B cell (primary cell): Measurements from ENCODE around the gene CWC27. TPM values are rescaled to one million over a fixed set of nuclear protein-coding genes. Genes with fewer than 3 reads are reported as not detected.
"Not testable (repeated sequence)": the region's sequence is repeated elsewhere in the genome, so short reads cannot be mapped to it uniquely, and the experiment has no call there.

Experiments
- ATAC-seq: fragments of 200-7000 bp; cut with Tn5 transposase; one replicate; pipeline ENCODE4 v1.10.0; 2021; ENCODE audit warnings: low read depth, mild to moderate bottlenecking, moderate number of reproducible peaks, moderate library complexity
- CTCF ChIA-PET: fragments of 350-600 bp; sonication (Branson Sonifier 250); formaldehyde crosslinking; loops from one replicate; lab custom pipeline; 2021; ENCODE audit warnings: antibody characterized with exemption, inconsistent platforms; lab: Charles Lee
- POLR2A ChIA-PET: fragments of 350-600 bp; sonication (Branson Sonifier 250); formaldehyde crosslinking; loops from one replicate; lab custom pipeline; 2021; ENCODE audit warnings: antibody characterized with exemption; lab: Charles Lee
- DNase-seq: peaks from one replicate; pipeline ENCODE4 v3.0.0; 2013
- H2AFZ ChIP-seq: 2 replicates; pipeline ENCODE4 v1.6.1; 2012; ENCODE audit warnings: mild to moderate bottlenecking, low read depth, low read length; ENCODE audit not compliant: insufficient read depth, poor library complexity, severe bottlenecking
- H3K27ac ChIP-seq, 2 donors: 1 replicate in 1 of 2; 2 replicates in 1 of 2; pipeline ENCODE4 v1.5.1; 2012 to 2013; ENCODE audit warnings: low read length in 2 of 2, mild to moderate bottlenecking in 2 of 2, moderate library complexity in 1 of 2
- H3K27me3 ChIP-seq, 4 experiments: fragments of 200-600 bp in 1 of 4; sonication (generic) in 1 of 4; replicated peaks in 1 of 4; 1 replicate in 2 of 4; 2 replicates in 2 of 4; pipeline versions ENCODE4 v1.6.1 to v1.7.0; 2013 to 2016; ENCODE audit warnings: low read length in 3 of 4, mild to moderate bottlenecking in 2 of 4, mixed read lengths in 1 of 4, moderate library complexity in 1 of 4; ENCODE audit not compliant: insufficient read depth in 4 of 4, control insufficient read depth in 3 of 4; ENCODE audit errors: control extremely low read depth in 1 of 4
- H3K36me3 ChIP-seq, 2 experiments: replicated peaks in 1 of 2; 1 replicate in 1 of 2; 2 replicates in 1 of 2; pipeline versions ENCODE4 v1.6.1 to v1.7.1; 2013; ENCODE audit warnings: low read length in 1 of 2; ENCODE audit not compliant: insufficient read depth in 2 of 2, control insufficient read depth in 1 of 2; ENCODE audit errors: control extremely low read depth in 1 of 2, extremely low read depth in 1 of 2
- H3K4me1 ChIP-seq, 2 donors: fragments of 200-600 bp in 1 of 2; sonication (generic) in 1 of 2; 1 replicate in 1 of 2; 2 replicates in 1 of 2; pipeline versions ENCODE4 v1.5.1 to v1.6.1; 2013 to 2017; ENCODE audit warnings: low read length in 2 of 2; ENCODE audit not compliant: control insufficient read depth in 2 of 2, insufficient read depth in 2 of 2
- H3K4me2 ChIP-seq: replicated peaks from 2 replicates; pipeline ENCODE3; 2012; ENCODE audit warnings: mild to moderate bottlenecking, low read depth, low read length; ENCODE audit not compliant: poor library complexity, severe bottlenecking
- H3K4me3 ChIP-seq, 5 experiments: fragments of 200-600 bp in 1 of 5; sonication (generic) in 1 of 5; 1 replicate in 3 of 5; 2 replicates in 2 of 5; pipeline versions ENCODE4 v1.5.1 to v1.7.0; 2011 to 2016; ENCODE audit warnings: low read length in 4 of 5, mild to moderate bottlenecking in 4 of 5, low read depth in 2 of 5, control low read depth in 1 of 5, moderate library complexity in 1 of 5; ENCODE audit not compliant: insufficient read depth in 1 of 5; ENCODE audit errors: control extremely low read depth in 1 of 5, extremely low read depth in 1 of 5
- H3K79me2 ChIP-seq: fragments of 200-600 bp; sonication (generic); one replicate; pipeline ENCODE4 v1.6.0; 2016; ENCODE audit warnings: low read length; ENCODE audit not compliant: control insufficient read depth, insufficient read depth
- H3K9ac ChIP-seq: fragments of 200-600 bp; sonication (generic); 2 replicates; pipeline ENCODE4 v1.6.1; 2017; ENCODE audit warnings: mild to moderate bottlenecking, low read length, moderate library complexity
- H3K9me3 ChIP-seq, 3 donors: one replicate each; pipeline versions ENCODE4 v1.6.1 to v1.7.1; 2013; ENCODE audit warnings: low read length in 2 of 3; ENCODE audit not compliant: control insufficient read depth in 2 of 3, insufficient read depth in 1 of 3; ENCODE audit errors: control extremely low read depth in 1 of 3
- H4K20me1 ChIP-seq: 2 replicates; pipeline ENCODE4 v1.6.0; 2012; ENCODE audit warnings: mild to moderate bottlenecking, low read length; ENCODE audit not compliant: insufficient read depth, control insufficient read depth, poor library complexity, severe bottlenecking
- H3K27ac Mint-ChIP-seq: one replicate; pipeline ENCODE4 v1.8.0; 2021; ENCODE audit warnings: mixed read lengths
- H3K27me3 Mint-ChIP-seq: one replicate; pipeline ENCODE4 v1.8.0; 2021; ENCODE audit warnings: mixed read lengths
- H3K4me1 Mint-ChIP-seq: one replicate; pipeline ENCODE4 v1.8.0; 2021; ENCODE audit warnings: mixed read lengths
- H3K4me3 Mint-ChIP-seq: one replicate; pipeline ENCODE4 v1.8.0; 2021; ENCODE audit warnings: mixed read lengths
- H3K9me3 Mint-ChIP-seq: one replicate; pipeline ENCODE4 v1.8.0; 2022; ENCODE audit warnings: mixed read lengths; ENCODE audit not compliant: insufficient read depth
- CTCF ChIP-seq: fragments of 200-600 bp; IDR thresholded peaks from one replicate; pipeline ENCODE4 v1.8.0; 2022; ENCODE audit warnings: antibody characterized with exemption, mild to moderate bottlenecking
- EZH2 ChIP-seq: IDR thresholded peaks from 2 replicates; pipeline ENCODE4 v1.6.1; 2012; ENCODE audit warnings: borderline replicate concordance, low read depth, mild to moderate bottlenecking, moderate library complexity, low read length; ENCODE audit not compliant: insufficient read depth, poor library complexity, severe bottlenecking
- WGBS: methylation state at CpG from one replicate; pipeline ENCODE4 v1.1.5; 2013; ENCODE audit warnings: missing lambda C conversion rate; ENCODE audit not compliant: insufficient coverage; 5-methylcytosine and 5-hydroxymethylcytosine counted together
- intact Hi-C: fragments of 100-400 bp; cut with micrococcal nuclease; formaldehyde crosslinking; loops from one replicate; pipeline ENCODE4 v1.10.0; 2022
- polyA plus RNA-seq: library from polyadenylated mRNA; depleted of rRNA; stranded (reverse); fragments of >200 nt; gene quantifications from 2 replicates; pipeline ENCODE4 v1.2.3, GENCODE V29; 2012
- total RNA-seq, 2 donors: library from RNA; stranded (reverse); fragments of 120-200 nt in 1 of 2; gene quantifications; 1 replicate in 1 of 2; 2 replicates in 1 of 2; pipeline versions ENCODE4 v1.2.3 to v1.2.4, GENCODE V29; 2013 to 2022

The CWC27 gene
- total and polyA plus RNA-seq, 2 donors (not counting 1 experiment from before 2014, with no cell fraction given) = 6.6 to 30.5 TPM

- Histone ChIP-seq H3K36me3 (no peaks in the 10 kb centered on the region), H3K27ac (no peak overlapping the region), H4K20me1 (no peaks in the 10 kb centered on the region), H3K9me3 (no peaks in the 10 kb centered on the region), H3K27me3 (no peaks in the 10 kb centered on the region), H2AFZ (no peak overlapping the region), H3K9ac (no peak overlapping the region), H3K4me3 (no peak overlapping the region), H3K4me2 (no peak overlapping the region), H3K4me1 (no peaks in the 10 kb centered on the region), H3K79me2 (no peaks in the 10 kb centered on the region)
- Mint-ChIP-seq H3K27me3 (no peaks in the 10 kb centered on the region), H3K9me3 (peaks cover 8% of the 10 kb centered on the region), H3K4me3 (no peak overlapping the region), H3K4me1 (no peaks in the 10 kb centered on the region), H3K27ac (no peak overlapping the region)
- DNase-seq (no peak), ATAC-seq (no peak)
- intact Hi-C loops = no loop called here
- TF ChIP-seq EZH2 (no peak), CTCF (no peak)
- ChIA-PET POLR2A (no interaction called here), CTCF (no interaction called here)
- 100% methylated on average over 1 of the region's 2 CpGs for WGBS
Observed at GRCh38 chr5:64930672-64931318, 162.1 kb downstream of the CWC27 start.

GRCh38 chr5:64939422-64939771 lies 170.7 kb downstream of the CWC27 start:
- H3K27ac Mint-ChIP-seq, H4K20me1 ChIP-seq, H3K9me3 ChIP-seq, H3K36me3 ChIP-seq, POLR2A ChIA-PET, H3K4me2 ChIP-seq, H3K4me1 Mint-ChIP-seq, H3K4me3 Mint-ChIP-seq, H3K79me2 ChIP-seq, H3K4me3 ChIP-seq, CTCF ChIA-PET, ATAC-seq, H3K9ac ChIP-seq, H3K4me1 ChIP-seq, DNase-seq, H2AFZ ChIP-seq, H3K27me3 ChIP-seq, H3K27ac ChIP-seq, intact Hi-C loops, H3K27me3 Mint-ChIP-seq: not testable (repeated sequence)
- 97% methylated on average over 4 of the region's 4 CpGs for WGBS
- peaks cover 12% of the 10 kb centered on the region for H3K9me3 Mint-ChIP-seq
